Thyroid gland (tissue), 4 donors: Measurements from ENCODE around the gene TP63. TPM values are rescaled to one million over a fixed set of nuclear protein-coding genes. Genes with fewer than 3 reads are reported as not detected.
"Not testable (repeated sequence)": the region's sequence is repeated elsewhere in the genome, so short reads cannot be mapped to it uniquely, and the experiment has no call there.

Experiments used
- DNase-seq, 2 donors: peaks; one replicate each; pipeline ENCODE4 v3.0.0-alpha.2; 2019
- H3K27ac ChIP-seq, 3 donors: fragments of 200-600 bp; sonication (generic); 1 replicate in 2 of 3; 2 replicates in 1 of 3; pipeline ENCODE4 v1.5.1; 2016 to 2019; ENCODE audit warnings: mild to moderate bottlenecking in 1 of 3, moderate library complexity in 1 of 3
- H3K27me3 ChIP-seq: fragments of 200-600 bp; sonication (generic); one replicate; pipeline ENCODE4 v1.5.1; 2019
- H3K36me3 ChIP-seq, 2 donors: fragments of 200-600 bp; sonication (generic); one replicate each; pipeline ENCODE4 v1.5.1; 2016 to 2019
- H3K4me1 ChIP-seq, 2 donors: fragments of 200-600 bp; sonication (generic); one replicate each; pipeline ENCODE4 v1.5.1; 2017 to 2019
- H3K4me3 ChIP-seq, 3 donors: fragments of 200-600 bp; sonication (generic); replicated peaks in 1 of 3; 1 replicate in 2 of 3; 2 replicates in 1 of 3; pipeline ENCODE4 v1.5.1; 2016; ENCODE audit warnings: mild to moderate bottlenecking in 1 of 3
- H3K9me3 ChIP-seq: fragments of 200-600 bp; sonication (generic); one replicate; pipeline ENCODE4 v1.5.1; 2017
- POLR2A ChIP-seq, 2 donors: fragments of 450-650 bp; IDR thresholded peaks; one replicate each; pipeline ENCODE4 v1.6.1; 2017; ENCODE audit warnings: antibody characterized with exemption in 2 of 2, mild to moderate bottlenecking in 2 of 2, moderate library complexity in 1 of 2
- WGBS, 2 donors: methylation state at CpG; one replicate each; pipeline ENCODE4 v1.1.5; 2017; 5-methylcytosine and 5-hydroxymethylcytosine counted together
- intact Hi-C: fragments of 100-400 bp; cut with DNase I; formaldehyde crosslinking; loops from one replicate; pipeline ENCODE4 v1.15.1; 2023
- total RNA-seq, 4 donors: library from RNA; depleted of rRNA; stranded (reverse); fragments of >200 nt; gene quantifications; one replicate each; pipeline ENCODE4 v1.2.3, GENCODE V29; 2016
- TF ChIP-seq, protein P1 (sequence below), 6 experiments: fragments of 200-600 bp in 3 of 6; fragments of 450-650 bp in 3 of 6; sonication (generic) in 3 of 6; IDR thresholded peaks; one replicate each; pipeline ENCODE4 v1.5.1; 2016 to 2019; ENCODE audit warnings: antibody characterized with exemption in 6 of 6, mild to moderate bottlenecking in 2 of 6, inconsistent platforms in 1 of 6, moderate library complexity in 1 of 6

Gene TP63
- total RNA-seq, 4 donors from 2014 or later, result 1.2 to 1.3 TPM; not detected in 2

DNA sequence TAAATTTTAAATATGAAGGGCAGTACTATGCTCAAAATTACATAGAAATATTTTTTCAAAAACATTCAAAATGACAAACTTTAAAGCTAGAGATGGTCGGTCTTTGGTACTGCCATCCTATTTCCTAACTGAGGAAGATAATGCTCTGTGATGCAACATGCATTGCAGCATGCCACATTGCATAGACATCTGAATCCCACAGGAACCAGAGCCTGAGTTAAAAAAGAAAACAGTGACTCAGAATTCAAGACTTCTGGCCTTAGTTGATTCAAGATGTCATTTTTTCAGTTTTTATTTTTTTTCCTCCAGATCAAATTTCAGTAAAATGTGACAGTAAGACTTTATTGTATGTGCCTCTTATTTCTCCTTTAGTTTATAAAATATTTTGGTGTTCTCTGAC lies 33.1 kb downstream of the TP63 start:
- Histone ChIP-seq H3K9me3 (no peaks in the 10 kb centered on the region), H3K27ac (no peak overlapping the region), H3K36me3 (no peaks in the 10 kb centered on the region), H3K27me3 (no peaks in the 10 kb centered on the region), H3K4me3 (no peak overlapping the region), H3K4me1 (no peaks in the 10 kb centered on the region)
- 86 to 89% methylated on average over 1 of the region's 1 CpG for WGBS, 2 donors
- TF ChIP-seq, protein P1, sequence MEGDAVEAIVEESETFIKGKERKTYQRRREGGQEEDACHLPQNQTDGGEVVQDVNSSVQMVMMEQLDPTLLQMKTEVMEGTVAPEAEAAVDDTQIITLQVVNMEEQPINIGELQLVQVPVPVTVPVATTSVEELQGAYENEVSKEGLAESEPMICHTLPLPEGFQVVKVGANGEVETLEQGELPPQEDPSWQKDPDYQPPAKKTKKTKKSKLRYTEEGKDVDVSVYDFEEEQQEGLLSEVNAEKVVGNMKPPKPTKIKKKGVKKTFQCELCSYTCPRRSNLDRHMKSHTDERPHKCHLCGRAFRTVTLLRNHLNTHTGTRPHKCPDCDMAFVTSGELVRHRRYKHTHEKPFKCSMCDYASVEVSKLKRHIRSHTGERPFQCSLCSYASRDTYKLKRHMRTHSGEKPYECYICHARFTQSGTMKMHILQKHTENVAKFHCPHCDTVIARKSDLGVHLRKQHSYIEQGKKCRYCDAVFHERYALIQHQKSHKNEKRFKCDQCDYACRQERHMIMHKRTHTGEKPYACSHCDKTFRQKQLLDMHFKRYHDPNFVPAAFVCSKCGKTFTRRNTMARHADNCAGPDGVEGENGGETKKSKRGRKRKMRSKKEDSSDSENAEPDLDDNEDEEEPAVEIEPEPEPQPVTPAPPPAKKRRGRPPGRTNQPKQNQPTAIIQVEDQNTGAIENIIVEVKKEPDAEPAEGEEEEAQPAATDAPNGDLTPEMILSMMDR (IDR thresholded peaks at IDR 0.05), result no peak
- intact Hi-C loops, result no loop called here
- no peak for DNase-seq

DNA sequence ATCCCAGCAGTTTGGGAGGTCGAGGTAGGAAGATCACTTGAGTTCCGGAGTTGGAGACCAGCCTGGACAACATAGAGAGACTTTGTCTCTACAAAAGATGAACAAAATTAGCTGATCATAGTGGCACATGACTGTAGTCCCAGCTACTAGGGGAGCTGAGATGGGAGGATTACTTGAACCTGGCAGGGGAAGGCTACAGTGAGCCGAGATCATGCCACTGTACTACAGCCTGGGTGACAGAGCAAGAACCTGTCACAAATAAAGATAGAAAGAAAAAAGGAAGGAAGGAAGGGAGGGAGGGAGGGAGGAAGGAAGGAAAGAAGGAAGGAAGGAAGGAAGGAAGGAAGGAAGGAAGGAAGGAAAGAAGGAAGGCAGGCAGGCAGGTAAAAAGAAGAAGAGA lies 41.2 kb downstream of the TP63 start:
- intact Hi-C loops, H3K27ac ChIP-seq, DNase-seq, H3K4me1 ChIP-seq, H3K27me3 ChIP-seq, H3K36me3 ChIP-seq, H3K4me3 ChIP-seq, H3K9me3 ChIP-seq: not testable (repeated sequence)
- WGBS, 2 donors, result 93 to 97% methylated on average over 3 of the region's 3 CpGs

DNA sequence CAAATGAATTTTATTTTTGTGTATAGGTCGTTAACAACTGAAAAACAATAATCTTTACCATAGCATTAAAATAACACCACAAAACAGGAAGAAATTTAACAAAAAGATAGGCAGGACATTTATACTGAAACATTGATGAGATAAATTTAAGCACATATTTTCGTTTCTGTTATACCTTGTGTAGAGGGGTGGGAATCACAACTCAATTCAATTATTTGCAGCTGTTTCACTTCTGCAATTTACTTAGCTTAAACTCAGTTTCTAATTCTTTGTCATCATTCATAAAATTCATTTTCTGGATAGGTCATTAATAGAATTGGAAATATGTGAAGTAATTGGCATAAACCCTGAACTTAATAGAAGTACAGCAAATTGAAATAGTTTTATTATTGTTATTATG lies 42.3 kb downstream of the TP63 start:
- Histone ChIP-seq H3K27ac (no peak overlapping the region), H3K27me3 (no peaks in the 10 kb centered on the region), H3K9me3 (no peaks in the 10 kb centered on the region), H3K36me3 (no peaks in the 10 kb centered on the region), H3K4me1 (no peaks in the 10 kb centered on the region), H3K4me3 (no peak overlapping the region)
- DNase-seq, result no peak
- TF ChIP-seq, protein P1 (IDR thresholded peaks at IDR 0.05), result no peak
- TF ChIP-seq POLR2A (IDR thresholded peaks at IDR 0.05), result no peak
- intact Hi-C loops, result no loop called here
- 83 to 85% methylated on average over 2 of the region's 2 CpGs for WGBS, 2 donors

DNA sequence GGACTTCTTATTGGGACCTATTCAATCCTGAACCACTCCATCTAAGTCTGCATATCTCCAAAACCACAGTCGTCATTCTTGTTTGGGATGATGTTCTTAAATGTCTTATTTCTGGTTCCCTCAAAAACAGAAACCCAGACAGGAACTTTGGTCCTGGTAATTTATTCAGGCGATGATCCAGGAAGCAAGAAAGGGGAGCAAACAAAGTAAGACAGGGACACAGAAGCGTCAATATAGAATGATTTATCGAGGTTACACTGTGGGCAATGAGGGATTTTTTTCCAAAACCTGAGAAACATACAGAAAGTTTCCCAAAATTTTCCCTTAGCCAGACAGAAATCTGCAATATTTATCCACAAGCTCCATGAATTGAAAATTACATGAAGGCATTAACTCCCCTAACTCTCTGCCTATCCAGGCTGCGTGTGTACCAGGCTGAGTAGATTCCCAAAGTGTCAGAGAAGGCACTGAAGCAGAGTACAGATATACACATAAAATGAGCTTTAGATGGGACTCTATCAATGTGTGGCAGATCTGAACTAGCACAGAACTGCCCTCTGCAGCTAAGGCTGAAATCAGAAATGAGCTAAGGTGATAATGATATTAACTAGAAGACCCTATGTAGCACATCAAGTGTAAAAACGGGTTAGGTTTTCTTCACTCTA lies 43.2 kb downstream of the TP63 start:
- Histone ChIP-seq H3K36me3 (no peaks in the 10 kb centered on the region), H3K4me1 (no peaks in the 10 kb centered on the region), H3K4me3 (no peak overlapping the region), H3K27ac (no peak overlapping the region), H3K9me3 (no peaks in the 10 kb centered on the region), H3K27me3 (no peaks in the 10 kb centered on the region)
- TF ChIP-seq POLR2A (IDR thresholded peaks at IDR 0.05), result no peak
- TF ChIP-seq, protein P1 (IDR thresholded peaks at IDR 0.05), result no peak
- intact Hi-C loops, result no loop called here
- DNase-seq, result no peak
- 91% methylated on average over 6 of the region's 6 CpGs for WGBS, 2 donors

DNA sequence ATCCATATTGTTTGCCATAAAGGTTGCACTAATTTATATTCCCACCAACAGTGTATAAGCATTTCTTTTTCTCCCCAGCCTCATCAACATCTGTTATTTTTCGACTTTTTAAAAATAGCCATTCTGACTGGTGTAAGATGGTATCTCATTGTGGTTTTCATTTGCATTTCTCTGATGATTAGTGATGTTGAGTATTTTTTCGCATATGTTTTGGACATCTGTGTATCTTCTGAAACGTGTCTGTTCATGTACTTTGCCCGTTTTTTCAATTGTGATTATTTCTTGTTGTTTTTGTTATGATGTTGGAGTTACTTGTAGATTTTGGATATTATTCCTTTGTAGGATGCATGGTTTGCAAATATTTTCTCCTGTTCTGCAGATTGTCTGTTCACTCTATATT lies 46.5 kb downstream of the TP63 start:
- TF ChIP-seq, protein P1 (IDR thresholded peaks at IDR 0.05), result no peak
- TF ChIP-seq POLR2A (IDR thresholded peaks at IDR 0.05), result no peak
- WGBS, 2 donors, result 87 to 92% methylated on average over 4 of the region's 4 CpGs
- H3K9me3 ChIP-seq, result no peaks in the 10 kb centered on the region
- no peak overlapping the region for H3K4me3 ChIP-seq
- no peaks in the 10 kb centered on the region for H3K36me3 ChIP-seq
- intact Hi-C loops, result no loop called here
- no peaks in the 10 kb centered on the region for H3K27me3 ChIP-seq
- no peaks in the 10 kb centered on the region for H3K4me1 ChIP-seq
- H3K27ac ChIP-seq, result no peak overlapping the region
- no peak for DNase-seq

DNA sequence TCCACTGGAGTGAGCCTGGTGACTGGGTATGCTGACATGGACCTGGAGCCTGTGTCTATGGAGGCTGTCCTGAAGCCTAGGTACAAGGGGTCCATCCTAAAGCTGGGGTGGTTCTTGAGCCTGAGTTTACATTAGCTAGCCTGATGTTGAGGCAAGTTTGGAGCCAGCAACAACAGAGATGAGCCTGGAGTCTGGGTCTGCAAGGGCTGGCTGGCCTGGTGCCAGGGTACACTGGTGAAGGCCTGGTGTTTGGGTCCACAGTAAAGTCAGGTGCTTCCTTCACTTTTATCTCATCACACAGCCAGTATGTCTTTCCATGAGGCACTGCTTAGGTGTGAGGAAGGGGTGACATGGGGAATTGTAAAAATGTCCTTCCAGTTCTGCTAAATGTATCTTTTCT lies 49.5 kb downstream of the TP63 start:
- Histone ChIP-seq H3K9me3 (no peaks in the 10 kb centered on the region), H3K27ac (no peak overlapping the region), H3K36me3 (no peaks in the 10 kb centered on the region), H3K4me1 (no peaks in the 10 kb centered on the region), H3K4me3 (no peak overlapping the region), H3K27me3 (no peaks in the 10 kb centered on the region)
- DNase-seq, result no peak
- TF ChIP-seq, protein P1 (IDR thresholded peaks at IDR 0.05), result no peak
- intact Hi-C loops, result no loop called here
